Left lobe of liver (tissue), 2 donors: ENCODE results near the gene CAMTA1. TPM values are rescaled to one million over a fixed set of nuclear protein-coding genes. Genes with fewer than 3 reads are reported as not detected.

Source experiments
- ATAC-seq: fragments of 200-7000 bp; cut with Tn5 transposase; one replicate; pipeline ENCODE4 v1.9.1; 2020; ENCODE audit warnings: mild to moderate bottlenecking, moderate library complexity
- DNase-seq: peaks from one replicate; pipeline ENCODE4 v3.0.0-alpha.2; 2020; ENCODE audit warnings: low spot score
- total RNA-seq: library from RNA; stranded (reverse); gene quantifications from one replicate; pipeline ENCODE4 v1.2.1, GENCODE V29; 2021
- donor health status: DM: no; HTN: no; CAD: no; lungs with moderate emphysema.
- donor health status: DM: no; HTN: yes; CAD: no.

The CAMTA1 gene
- total RNA-seq, 1 donor from 2014 or later = 33.6 TPM

- DNase-seq = no peak
- no peak for ATAC-seq
Measured at GRCh38 chr1:6953907-6954364, 168.7 kb downstream of the CAMTA1 start.

DNA sequence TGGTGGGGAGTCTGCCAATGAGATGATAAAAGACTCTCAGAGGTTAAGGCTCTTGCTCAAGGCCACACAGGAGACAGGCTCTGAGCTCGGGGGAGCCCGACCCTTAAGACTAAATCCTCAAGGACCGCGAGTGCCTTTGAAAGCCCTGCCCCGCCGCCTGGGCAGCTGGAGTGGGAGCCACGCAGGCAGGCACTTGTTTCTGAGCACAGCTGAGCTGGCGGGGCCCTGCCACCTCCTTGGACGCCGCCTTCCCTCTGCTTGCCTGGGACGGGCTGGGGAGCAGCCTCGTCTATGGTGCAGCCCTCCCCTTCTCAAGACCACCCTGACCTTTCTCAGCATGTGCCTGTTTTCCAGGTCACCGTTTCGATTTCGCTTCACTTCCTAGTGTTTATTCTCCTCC lies 169.3 kb downstream of the CAMTA1 start:
- no peak for ATAC-seq
- no peak for DNase-seq

GRCh38 chr1:6955357-6956094 lies 170.3 kb downstream of the CAMTA1 start:
- DNase-seq = no peak
- ATAC-seq = no peak

- ATAC-seq = no peak
- DNase-seq = no peak
Measured at GRCh38 chr1:6956488-6957159, 171.4 kb downstream of the CAMTA1 start.

- ATAC-seq (no peak), DNase-seq (no peak)
Measured at GRCh38 chr1:6957341-6957740, 172.1 kb downstream of the CAMTA1 start.

- no peak for DNase-seq
- peak; percentile 48 for ATAC-seq
Measured at GRCh38 chr1:6958407-6959030, 173.3 kb downstream of the CAMTA1 start.

- DNase-seq (no peak), ATAC-seq (no peak)
Measured at GRCh38 chr1:6959491-6959890, 174.2 kb downstream of the CAMTA1 start.

GRCh38 chr1:6960291-6960811 lies 175.1 kb downstream of the CAMTA1 start:
- DNase-seq = peak; percentile 83
- ATAC-seq = peak; percentile 92

DNA sequence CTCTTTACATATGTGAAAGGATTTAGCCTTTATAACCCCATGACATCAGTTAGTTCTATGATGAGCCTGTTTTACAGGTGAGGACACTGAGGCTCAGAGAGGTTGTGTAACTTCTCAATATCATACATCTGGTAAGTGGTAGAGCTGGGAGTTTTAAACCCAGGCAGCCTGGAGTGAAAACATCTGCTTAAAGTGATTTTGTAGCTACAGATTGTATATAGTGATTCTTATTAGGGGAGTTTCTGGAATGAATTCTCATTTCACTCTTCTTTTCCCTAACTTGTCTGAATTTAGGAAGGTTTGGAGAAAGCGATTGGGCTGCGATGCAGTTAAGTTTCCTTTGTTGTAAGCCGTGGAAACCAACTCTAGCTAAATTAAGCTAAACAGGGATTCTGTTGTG lies 175.6 kb downstream of the CAMTA1 start:
- DNase-seq = no peak
- ATAC-seq = no peak

DNA sequence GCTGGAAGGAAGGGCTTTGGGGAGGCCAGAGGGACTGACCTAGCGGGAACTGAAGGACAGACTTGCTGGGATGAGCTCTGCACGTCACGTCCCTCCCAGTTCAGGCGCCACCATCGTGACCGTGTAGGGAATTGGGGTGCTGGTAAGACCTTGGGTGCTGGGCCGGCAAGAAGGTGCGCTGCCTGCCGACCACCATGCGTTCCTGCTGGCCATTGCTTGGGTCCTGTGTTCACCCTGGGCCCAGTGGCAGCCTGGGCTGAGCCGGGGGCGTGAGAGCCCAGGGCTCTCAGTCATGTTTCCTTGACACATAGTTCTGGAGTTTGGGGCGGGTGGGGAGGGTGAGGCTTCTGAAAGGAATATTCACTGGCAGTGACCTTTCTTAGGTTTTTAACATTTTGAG lies 176.0 kb downstream of the CAMTA1 start:
- ATAC-seq (no peak), DNase-seq (no peak)

DNA sequence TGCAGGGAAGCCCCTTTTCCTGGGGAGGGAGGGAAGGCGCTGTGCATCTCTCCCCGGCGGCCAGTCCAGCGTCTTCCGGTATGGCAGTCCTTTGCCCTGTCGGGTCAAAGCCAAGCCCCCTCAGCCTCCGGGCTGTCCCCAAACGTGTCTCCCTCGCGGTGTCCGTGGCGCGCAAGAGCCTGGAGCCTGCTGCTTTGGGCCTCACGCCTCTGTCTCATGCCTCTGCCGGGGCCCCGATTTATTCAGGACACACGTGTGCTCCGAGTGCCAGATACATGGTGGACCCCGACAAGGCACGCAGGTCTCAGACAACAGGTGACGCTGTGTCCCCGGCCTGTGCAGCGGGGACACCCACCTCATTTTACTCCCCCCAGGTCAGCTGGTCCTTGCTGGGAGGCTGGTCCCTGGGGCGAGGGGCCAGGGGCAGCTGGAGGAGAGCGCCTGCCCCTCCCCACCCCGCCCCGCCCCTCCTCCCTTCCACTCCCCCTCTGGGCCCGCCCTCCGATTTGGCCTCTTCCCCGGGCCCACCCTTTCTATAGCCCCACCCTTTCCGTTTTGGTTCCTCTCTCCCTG lies 176.7 kb downstream of the CAMTA1 start:
- ATAC-seq (no peak), DNase-seq (no peak)

- no peak for DNase-seq
- ATAC-seq = no peak
Measured at GRCh38 chr1:6962478-6962995, 177.3 kb downstream of the CAMTA1 start.

DNA sequence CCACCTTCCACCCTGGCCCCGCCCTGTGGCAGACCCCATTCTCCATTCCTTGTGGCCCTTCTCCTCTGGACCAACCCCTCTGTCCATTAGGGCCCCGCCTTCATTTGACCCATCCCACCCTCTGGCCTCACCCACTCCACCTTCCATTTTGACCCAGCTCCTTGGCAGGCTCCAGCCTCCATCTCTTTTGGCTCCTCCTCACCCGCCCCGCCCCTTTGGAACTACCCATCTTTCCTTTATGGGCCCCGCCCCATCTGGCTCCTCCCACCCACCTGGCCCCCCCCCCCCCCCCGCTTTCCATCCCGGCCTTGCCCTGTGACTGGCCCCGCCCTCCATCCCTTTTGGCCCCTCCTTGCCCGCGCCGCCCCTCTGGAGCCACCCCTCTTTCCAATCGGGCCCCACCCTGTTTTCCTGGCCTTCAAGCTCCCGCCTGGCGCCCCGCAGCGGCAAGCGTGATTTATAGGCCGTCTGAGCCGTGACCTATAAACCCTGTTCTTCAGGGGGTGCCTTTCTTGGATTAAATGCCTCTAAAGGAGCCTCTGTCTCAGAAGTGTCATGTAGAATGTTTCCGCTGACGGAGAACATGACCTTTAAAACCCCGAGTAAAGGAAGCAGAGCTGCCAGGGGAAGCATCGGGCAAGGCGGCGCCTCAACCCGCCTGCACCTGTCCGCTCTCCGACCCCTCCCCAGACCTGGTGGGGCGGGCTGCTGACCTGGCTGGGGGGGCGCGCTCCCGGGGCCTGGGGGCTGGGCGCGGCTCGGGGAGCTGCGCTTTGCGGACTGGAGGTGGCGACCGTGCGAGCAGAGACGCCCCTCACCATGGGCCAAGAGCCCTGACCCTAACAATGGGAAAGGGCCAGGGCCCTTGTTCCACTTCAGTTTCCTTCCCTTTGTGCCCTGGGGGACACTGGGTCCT lies 178.0 kb downstream of the CAMTA1 start:
- ATAC-seq (no peak), DNase-seq (no peak)

- ATAC-seq = no peak
- no peak for DNase-seq
Measured at GRCh38 chr1:6963912-6964307, 178.7 kb downstream of the CAMTA1 start.

- ATAC-seq = no peak
Measured at GRCh38 chr1:6965083-6965934, 180.1 kb downstream of the CAMTA1 start.

GRCh38 chr1:6965935-6966241 lies 180.6 kb downstream of the CAMTA1 start:
- ATAC-seq (no peak), DNase-seq (no peak)

More at GRCh38 chr1:6965083-6965934, 180.1 kb downstream of the CAMTA1 start:
- DNase-seq = no peak

DNA sequence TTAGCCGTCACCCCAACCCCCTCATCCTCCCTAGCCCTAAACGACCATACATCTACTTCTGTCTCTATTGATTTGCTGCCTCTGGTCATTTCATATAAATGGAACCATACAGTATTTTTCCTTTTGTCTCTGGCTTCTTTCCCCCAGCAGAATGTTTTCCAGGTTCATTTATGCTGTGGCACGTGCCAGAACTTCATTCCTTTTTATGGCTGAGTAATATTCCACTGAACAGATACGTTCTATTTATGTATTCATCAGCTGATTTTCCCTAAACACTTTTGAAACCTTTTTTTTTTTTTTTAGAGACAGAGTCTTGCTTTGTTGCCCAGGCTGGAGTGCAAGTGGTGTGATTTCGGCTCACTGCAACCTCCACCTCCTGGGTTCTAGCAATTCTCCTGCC lies 181.1 kb downstream of the CAMTA1 start:
- no peak for DNase-seq
- no peak for ATAC-seq

DNA sequence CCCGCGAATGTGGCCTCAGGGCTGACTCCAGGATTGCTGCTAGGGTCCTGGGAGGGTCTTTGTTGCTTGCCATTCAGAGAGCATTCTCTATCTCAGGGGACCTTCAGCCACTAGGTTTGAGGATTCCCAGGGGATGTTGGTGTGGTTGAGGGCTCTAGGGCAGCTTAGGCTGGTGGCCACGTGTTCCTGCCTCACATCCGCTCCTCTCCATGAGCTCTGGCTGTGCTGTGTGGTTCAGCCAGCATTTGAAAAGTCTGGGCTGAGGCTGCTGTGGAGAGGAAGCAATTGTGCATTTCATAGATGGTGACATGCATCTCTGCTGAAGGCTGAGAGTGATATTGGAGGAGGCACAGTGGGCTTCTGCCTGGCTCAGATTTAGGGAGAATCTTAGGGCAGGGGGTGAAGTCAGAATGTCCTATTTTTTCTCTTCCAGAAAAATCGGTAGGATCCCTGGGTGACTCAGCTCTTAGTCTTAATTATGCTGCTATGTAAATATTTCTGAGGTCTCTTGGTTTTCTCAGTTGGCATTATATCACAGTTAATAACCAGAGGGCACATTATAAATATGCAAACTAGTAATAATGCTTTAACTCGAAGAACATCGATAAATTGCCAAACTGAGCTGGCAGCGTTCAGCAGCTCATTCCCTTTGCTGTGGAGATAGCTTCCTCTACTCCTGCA lies 182.3 kb downstream of the CAMTA1 start:
- DNase-seq = no peak
- no peak for ATAC-seq

DNA sequence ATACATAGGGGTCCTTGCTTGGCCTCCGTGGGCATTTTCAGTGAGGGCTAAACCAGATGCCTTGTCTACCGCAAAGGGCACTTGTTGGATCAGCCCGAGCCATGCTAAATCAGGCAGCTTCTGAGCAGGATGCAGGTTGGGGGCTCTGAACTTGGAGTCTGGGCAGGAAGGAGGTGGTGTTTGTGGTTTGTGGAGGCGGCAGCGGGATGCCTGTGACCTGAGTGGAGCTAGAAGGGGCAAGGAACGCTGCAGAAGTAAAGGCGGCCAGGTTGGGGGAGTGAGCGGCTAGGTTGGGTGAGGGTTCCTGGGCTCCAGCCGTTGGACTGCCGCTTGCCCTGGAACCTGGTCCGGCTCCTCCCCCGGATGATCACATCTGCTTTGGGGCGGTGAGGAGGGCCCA lies 183.9 kb downstream of the CAMTA1 start:
- DNase-seq (no peak), ATAC-seq (no peak)
